OCI-LY3 (cell line): ENCODE data around the gene ZNF423.

Experiments used
- H2AFZ ChIP-seq: fragments of 200-600, 300-600 bp; shearing (Covaris generic); 2 replicates; pipeline ENCODE4 v1.6.0; 2014; ENCODE audit warnings: antibody characterized with exemption, low read depth, low read length
- H3K27ac ChIP-seq: fragments of 200-600, 300-600 bp; sonication (generic); 2 replicates; pipeline ENCODE4 v1.5.1; 2014; ENCODE audit warnings: mild to moderate bottlenecking, low read length, moderate library complexity, mixed read lengths
- H3K27me3 ChIP-seq: fragments of 200-600, 300-600 bp; sonication (generic); 2 replicates; pipeline ENCODE4 v1.6.1; 2014; ENCODE audit warnings: low read depth, low read length, mixed read lengths
- H3K36me3 ChIP-seq: fragments of 200-600, 300-600 bp; sonication (generic); replicated peaks from 2 replicates; pipeline ENCODE3; 2014; ENCODE audit warnings: low read depth, low read length, mixed read lengths
- H3K4me1 ChIP-seq: fragments of 300-600, 200-600 bp; sonication (generic); 2 replicates; pipeline ENCODE4 v1.6.1; 2014; ENCODE audit warnings: low read length, mixed read lengths
- H3K4me2 ChIP-seq: fragments of 200-600, 300-600 bp; sonication (generic); 2 replicates; pipeline ENCODE4 v1.6.1; 2014; ENCODE audit warnings: low read length, mixed read lengths
- H3K4me3 ChIP-seq: fragments of 300-600, 200-600 bp; sonication (generic); 2 replicates; pipeline ENCODE4 v1.5.1; 2014; ENCODE audit warnings: antibody characterized with exemption, mild to moderate bottlenecking, low read length, moderate library complexity
- H3K79me2 ChIP-seq: fragments of 300-600, 200-600 bp; shearing (Covaris generic); 2 replicates; pipeline ENCODE4 v1.6.1; 2014; ENCODE audit warnings: mild to moderate bottlenecking, low read length, mixed read lengths
- H3K9ac ChIP-seq: fragments of 300-600, 200-600 bp; shearing (Covaris generic); 2 replicates; pipeline ENCODE4 v1.6.0; 2014; ENCODE audit warnings: mild to moderate bottlenecking, low read length, moderate library complexity
- H3K9me3 ChIP-seq: fragments of 200-600, 300-600 bp; shearing (Covaris generic); 2 replicates; pipeline ENCODE4 v1.6.1; 2014; ENCODE audit warnings: low read length, mixed read lengths; ENCODE audit not compliant: insufficient read depth
- H4K20me1 ChIP-seq: fragments of 200-600, 300-600 bp; sonication (generic); 2 replicates; pipeline ENCODE4 v1.6.1; 2016; ENCODE audit warnings: low read length, mixed read lengths; ENCODE audit not compliant: insufficient read depth
- EZH2phosphoT487 ChIP-seq: fragments of 200-600 bp; shearing (Covaris generic); IDR thresholded peaks from 2 replicates; pipeline ENCODE4 v1.6.1; 2018; ENCODE audit warnings: antibody characterized with exemption, mixed run types, low read depth
- TF ChIP-seq, protein P1 (sequence below): fragments of 200-600, 300-600 bp; sonication (generic); IDR thresholded peaks from 2 replicates; pipeline ENCODE4 v1.5.1; 2014; ENCODE audit warnings: antibody characterized with exemption, low read length, low read depth

ZNF423 gene

DNA sequence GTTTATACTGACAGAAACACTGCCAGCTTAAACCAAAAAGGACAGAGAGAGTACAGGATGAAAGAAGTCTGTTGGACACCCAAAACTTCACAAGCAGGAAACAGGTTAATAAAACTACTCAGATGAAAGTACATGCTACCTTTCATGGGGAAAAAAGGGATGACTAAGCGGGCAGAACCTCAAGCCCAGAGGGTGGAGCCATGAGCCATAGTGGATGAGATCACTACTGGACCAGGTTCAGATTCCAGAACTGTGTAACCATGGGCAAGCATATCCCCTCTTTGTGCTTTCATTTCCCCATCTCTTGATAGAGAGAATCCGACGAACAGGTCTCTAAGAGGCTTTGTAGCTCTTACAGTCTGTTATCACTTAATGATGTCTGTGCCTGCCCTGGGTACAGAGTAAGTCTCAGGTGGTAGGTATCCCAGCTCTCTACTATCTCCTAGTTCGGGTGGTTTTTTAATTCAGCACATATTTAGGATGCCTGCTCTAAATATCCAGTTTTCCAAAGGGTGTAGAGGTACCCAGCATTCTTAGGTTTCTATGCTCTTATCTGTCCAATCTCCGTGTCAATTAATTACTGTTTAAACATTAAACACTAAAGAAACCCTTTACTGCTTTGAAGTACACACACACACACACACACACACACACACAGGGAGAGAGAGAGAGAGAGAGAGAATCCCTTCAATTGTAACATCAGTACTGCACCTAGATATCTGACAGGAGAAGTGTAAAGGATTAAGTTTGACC lies 206.7 kb downstream of the ZNF423 start:
- Histone ChIP-seq H3K4me1 (no peaks in the 10 kb centered on the region), H3K27ac (no peak overlapping the region), H3K36me3 (no peaks in the 10 kb centered on the region), H3K4me3 (no peak overlapping the region), H2AFZ (no peak overlapping the region), H3K79me2 (no peaks in the 10 kb centered on the region), H3K9ac (no peak overlapping the region), H3K9me3 (peaks cover 7% of the 10 kb centered on the region), H4K20me1 (no peaks in the 10 kb centered on the region), H3K4me2 (no peak overlapping the region), H3K27me3 (0 out of 2 replicates have a peak, but pooled peaks cover 4% of the 10 kb centered on the region)
- TF ChIP-seq, protein P1, sequence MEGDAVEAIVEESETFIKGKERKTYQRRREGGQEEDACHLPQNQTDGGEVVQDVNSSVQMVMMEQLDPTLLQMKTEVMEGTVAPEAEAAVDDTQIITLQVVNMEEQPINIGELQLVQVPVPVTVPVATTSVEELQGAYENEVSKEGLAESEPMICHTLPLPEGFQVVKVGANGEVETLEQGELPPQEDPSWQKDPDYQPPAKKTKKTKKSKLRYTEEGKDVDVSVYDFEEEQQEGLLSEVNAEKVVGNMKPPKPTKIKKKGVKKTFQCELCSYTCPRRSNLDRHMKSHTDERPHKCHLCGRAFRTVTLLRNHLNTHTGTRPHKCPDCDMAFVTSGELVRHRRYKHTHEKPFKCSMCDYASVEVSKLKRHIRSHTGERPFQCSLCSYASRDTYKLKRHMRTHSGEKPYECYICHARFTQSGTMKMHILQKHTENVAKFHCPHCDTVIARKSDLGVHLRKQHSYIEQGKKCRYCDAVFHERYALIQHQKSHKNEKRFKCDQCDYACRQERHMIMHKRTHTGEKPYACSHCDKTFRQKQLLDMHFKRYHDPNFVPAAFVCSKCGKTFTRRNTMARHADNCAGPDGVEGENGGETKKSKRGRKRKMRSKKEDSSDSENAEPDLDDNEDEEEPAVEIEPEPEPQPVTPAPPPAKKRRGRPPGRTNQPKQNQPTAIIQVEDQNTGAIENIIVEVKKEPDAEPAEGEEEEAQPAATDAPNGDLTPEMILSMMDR: no peak
- TF ChIP-seq EZH2phosphoT487: no peak

DNA sequence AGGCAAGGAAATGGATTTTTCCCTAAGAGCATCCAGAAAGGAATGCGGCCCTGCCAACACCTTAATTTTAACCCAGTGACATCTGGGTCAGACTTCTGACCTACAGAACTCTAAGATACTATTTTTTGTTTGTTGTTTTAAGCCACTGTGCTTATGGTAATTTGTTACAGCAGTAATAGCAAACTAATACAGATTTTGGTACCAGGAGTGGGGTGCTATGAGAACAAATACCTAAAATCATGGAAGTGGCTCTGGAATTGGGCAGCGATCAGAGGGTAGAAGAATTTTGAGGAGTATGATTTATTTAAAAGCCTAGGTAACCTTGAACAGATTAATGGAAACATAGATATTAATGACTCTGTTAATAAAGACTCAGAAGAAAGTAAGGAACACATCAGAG lies 208.2 kb downstream of the ZNF423 start:
- H2AFZ ChIP-seq: no peak overlapping the region
- H4K20me1 ChIP-seq: no peaks in the 10 kb centered on the region
- H3K4me2 ChIP-seq: no peak overlapping the region
- H3K4me3 ChIP-seq: no peak overlapping the region
- no peaks in the 10 kb centered on the region for H3K4me1 ChIP-seq
- no peak overlapping the region for H3K9ac ChIP-seq
- no peaks in the 10 kb centered on the region for H3K79me2 ChIP-seq
- H3K36me3 ChIP-seq: no peaks in the 10 kb centered on the region
- 0 out of 2 replicates have a peak, but pooled peaks cover 4% of the 10 kb centered on the region for H3K27me3 ChIP-seq
- no peak for TF ChIP-seq EZH2phosphoT487
- TF ChIP-seq, protein P1: no peak
- no peak overlapping the region for H3K27ac ChIP-seq
- H3K9me3 ChIP-seq: peaks cover 7% of the 10 kb centered on the region

DNA sequence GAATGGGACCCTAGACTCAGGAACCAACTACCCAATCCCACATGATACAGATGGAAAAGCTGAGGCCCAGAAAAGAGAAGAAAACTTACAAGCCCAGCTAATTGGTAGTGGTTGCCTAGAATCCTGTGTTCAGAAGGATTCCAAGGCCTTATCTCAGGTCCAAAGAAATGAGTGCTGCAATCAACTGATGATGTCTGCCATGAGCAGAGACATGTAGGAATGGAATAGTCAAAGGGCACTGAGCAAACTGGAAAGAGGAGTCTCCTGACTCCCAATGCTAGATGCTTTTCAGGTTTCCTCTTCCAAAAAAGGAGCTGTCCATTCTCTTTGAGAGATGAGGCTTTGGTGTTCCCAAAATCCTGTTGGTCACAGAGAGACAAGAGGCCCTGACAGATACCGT lies 210.6 kb downstream of the ZNF423 start:
- Histone ChIP-seq H3K79me2 (no peaks in the 10 kb centered on the region), H3K4me1 (no peaks in the 10 kb centered on the region), H4K20me1 (no peaks in the 10 kb centered on the region), H3K4me2 (no peak overlapping the region), H3K4me3 (no peak overlapping the region), H3K27me3 (0 out of 2 replicates have a peak, but pooled peaks cover 4% of the 10 kb centered on the region), H3K9me3 (peaks cover 7% of the 10 kb centered on the region), H2AFZ (no peak overlapping the region), H3K27ac (no peak overlapping the region), H3K9ac (no peak overlapping the region), H3K36me3 (no peaks in the 10 kb centered on the region)
- TF ChIP-seq EZH2phosphoT487: no peak
- TF ChIP-seq, protein P1: no peak

DNA sequence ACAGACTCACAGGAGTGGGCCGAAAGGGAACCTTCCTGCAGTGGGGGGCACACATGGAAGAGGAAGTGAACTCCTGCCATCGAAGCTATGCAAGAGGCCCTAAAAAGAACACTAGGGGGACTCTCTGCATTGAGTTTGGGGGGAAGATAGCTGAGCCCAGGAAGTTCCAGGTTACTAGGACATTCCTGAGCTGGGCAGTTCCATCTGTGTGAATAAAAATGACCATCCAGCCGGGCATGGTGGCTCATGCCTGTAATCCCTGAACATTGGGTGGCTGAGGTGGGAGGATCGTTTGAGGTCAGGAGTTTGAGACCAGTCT lies 211.8 kb downstream of the ZNF423 start:
- no peak overlapping the region for H2AFZ ChIP-seq
- H3K4me2 ChIP-seq: no peak overlapping the region

More for the DNA sequence above, 211.8 kb downstream of the ZNF423 start:
- H4K20me1 ChIP-seq: no peaks in the 10 kb centered on the region
- no peak overlapping the region for H3K9ac ChIP-seq
- H3K36me3 ChIP-seq: no peaks in the 10 kb centered on the region
- no peak overlapping the region for H3K27ac ChIP-seq
- no peak overlapping the region for H3K4me3 ChIP-seq
- 0 out of 2 replicates have a peak, but pooled peaks cover 1% of the 10 kb centered on the region for H3K27me3 ChIP-seq
- H3K79me2 ChIP-seq: no peaks in the 10 kb centered on the region
- TF ChIP-seq, protein P1: no peak; the same call in 1 of the 2 replicates
- no peak for TF ChIP-seq EZH2phosphoT487
- peaks cover 7% of the 10 kb centered on the region for H3K9me3 ChIP-seq
- no peaks in the 10 kb centered on the region for H3K4me1 ChIP-seq
